Nephron progenitor cell (in vitro differentiated cells): ENCODE results near the gene GSG1L2.

Experiments used
- DNase-seq: peaks from one replicate; pipeline ENCODE4 v3.0.0; 2021
- H3K27ac Mint-ChIP-seq: 2 replicates; pipeline ENCODE4 v1.8.0; 2021; ENCODE audit warnings: mild to moderate bottlenecking, moderate library complexity, mixed read lengths
- H3K27me3 Mint-ChIP-seq: 2 replicates; pipeline ENCODE4 v1.8.0; 2021; ENCODE audit warnings: mild to moderate bottlenecking, low read depth, mixed read lengths; ENCODE audit not compliant: poor library complexity
- H3K36me3 Mint-ChIP-seq: 2 replicates; pipeline ENCODE4 v1.8.0; 2021; ENCODE audit warnings: low read depth, mixed read lengths
- H3K4me1 Mint-ChIP-seq: 2 replicates; pipeline ENCODE4 v1.8.0; 2021; ENCODE audit warnings: mixed read lengths
- H3K4me3 Mint-ChIP-seq: 2 replicates; pipeline ENCODE4 v1.8.0; 2021; ENCODE audit warnings: mild to moderate bottlenecking, moderate library complexity, mixed read lengths
- H3K9me3 Mint-ChIP-seq: 2 replicates; pipeline ENCODE4 v1.8.0; 2021; ENCODE audit warnings: mild to moderate bottlenecking, moderate library complexity, mixed read lengths
- CTCF ChIP-seq: fragments of 200-600 bp; sonication (generic); IDR thresholded peaks from 2 replicates; pipeline ENCODE4 v1.5.0; 2021; ENCODE audit warnings: antibody characterized with exemption

Gene GSG1L2

GRCh38 chr17:9814337-9814945, 7.4 kb downstream of the GSG1L2 start:
- Mint-ChIP-seq H3K9me3 (no peaks in the 10 kb centered on the region), H3K4me1 (peaks cover 14% of the 10 kb centered on the region), H3K36me3 (no peaks in the 10 kb centered on the region), H3K27me3 (peaks cover 20% of the 10 kb centered on the region), H3K27ac (no peak overlapping the region), H3K4me3 (no peak overlapping the region)
- no peak for DNase-seq
- no peak for TF ChIP-seq CTCF

DNA sequence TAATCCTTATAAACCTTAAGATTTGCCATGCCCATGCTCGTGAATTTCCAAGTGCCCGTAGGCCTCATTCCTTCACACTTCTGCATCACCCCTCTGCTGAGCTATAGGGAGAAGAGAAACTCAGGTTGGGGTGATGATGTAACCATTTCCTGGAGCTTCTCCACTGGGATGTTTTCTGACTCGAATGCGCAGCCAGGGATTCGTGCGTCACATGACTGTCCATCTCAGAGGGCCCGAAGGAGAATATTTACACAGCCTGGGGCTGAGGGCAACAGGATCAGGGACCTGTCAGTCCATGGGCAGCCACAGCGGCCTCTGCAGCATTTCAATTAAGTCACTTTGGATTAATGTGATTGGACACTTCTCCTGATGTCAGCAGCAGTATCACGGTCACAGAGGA, 8.7 kb downstream of the GSG1L2 start:
- Mint-ChIP-seq H3K36me3 (no peaks in the 10 kb centered on the region), H3K27ac (no peak overlapping the region), H3K4me3 (no peak overlapping the region), H3K27me3 (peaks cover 28% of the 10 kb centered on the region), H3K9me3 (no peaks in the 10 kb centered on the region), H3K4me1 (peaks cover 14% of the 10 kb centered on the region)
- DNase-seq = no peak
- TF ChIP-seq CTCF = no peak

GRCh38 chr17:9811537-9811936, 10.3 kb downstream of the GSG1L2 start:
- peaks cover 25% of the 10 kb centered on the region for H3K27me3 Mint-ChIP-seq

GRCh38 chr17:9811086-9811485, 10.8 kb downstream of the GSG1L2 start:
- Mint-ChIP-seq H3K4me1 (peaks cover 7% of the 10 kb centered on the region), H3K4me3 (no peak overlapping the region), H3K27me3 (peaks cover 23% of the 10 kb centered on the region), H3K36me3 (no peaks in the 10 kb centered on the region), H3K27ac (no peak overlapping the region), H3K9me3 (peaks cover under 1% of the 10 kb centered on the region)
- no peak for TF ChIP-seq CTCF
- DNase-seq = no peak

More at GRCh38 chr17:9811537-9811936, 10.3 kb downstream of the GSG1L2 start:
- Mint-ChIP-seq H3K36me3 (no peaks in the 10 kb centered on the region), H3K4me3 (no peak overlapping the region), H3K4me1 (peaks cover 7% of the 10 kb centered on the region), H3K9me3 (no peaks in the 10 kb centered on the region), H3K27ac (no peak overlapping the region)
- TF ChIP-seq CTCF = no peak
- no peak for DNase-seq

GRCh38 chr17:9810100-9810949, 11.6 kb downstream of the GSG1L2 start:
- no peak for DNase-seq
- Mint-ChIP-seq H3K4me3 (no peak overlapping the region), H3K27me3 (peaks cover 23% of the 10 kb centered on the region), H3K9me3 (peaks cover 5% of the 10 kb centered on the region), H3K36me3 (no peaks in the 10 kb centered on the region), H3K27ac (no peak overlapping the region), H3K4me1 (peaks cover 10% of the 10 kb centered on the region)
- TF ChIP-seq CTCF = no peak
